ENCODE data around the gene ETV6. TPM values are rescaled to one million over a fixed set of nuclear protein-coding genes. Genes with fewer than 3 reads are reported as not detected.

ETV6 gene
- total RNA-seq, 1 experiment from 2014 or later, result 19.3 TPM

- Mint-ChIP-seq H3K27ac (ENCODE audit: low read depth, unreplicated experiment) (no peak overlapping the region), H3K27me3 (ENCODE audit: insufficient read depth, unreplicated experiment) (no peaks in the 10 kb centered on the region), H3K4me3 (ENCODE audit: unreplicated experiment) (no peak overlapping the region), H3K4me1 (ENCODE audit: insufficient read depth, unreplicated experiment) (peaks cover 27% of the 10 kb centered on the region), H3K36me3 (ENCODE audit: insufficient read depth, unreplicated experiment) (peaks cover 11% of the 10 kb centered on the region), H3K9me3 (ENCODE audit: unreplicated experiment) (no peaks in the 10 kb centered on the region)
- intact Hi-C loops (cut with micrococcal nuclease), result no loop called here
- CTCF ChIA-PET, result no interaction called here
- DNase-seq (ENCODE audit: unreplicated experiment), result no peak
- BruUV-seq (replicated peaks), result no TSS peak
- TF ChIP-seq CTCF (IDR thresholded peaks at IDR 0.05; ENCODE audit: unreplicated experiment), result no peak
- POLR2A ChIA-PET, result interaction anchor here (1.2 to 1.6 kb wide), 2 partner anchors 9 to 38 kb away, joined by 4 read pairs; partner anchors contain the start of gene ETV6
Measured at GRCh38 chr12:11687528-11687927, 38.1 kb downstream of the ETV6 start.

- Mint-ChIP-seq H3K36me3 (ENCODE audit: insufficient read depth, unreplicated experiment) (peaks cover 11% of the 10 kb centered on the region), H3K4me3 (ENCODE audit: unreplicated experiment) (no peak overlapping the region), H3K9me3 (ENCODE audit: unreplicated experiment) (no peaks in the 10 kb centered on the region), H3K4me1 (ENCODE audit: insufficient read depth, unreplicated experiment) (peaks cover 27% of the 10 kb centered on the region), H3K27me3 (ENCODE audit: insufficient read depth, unreplicated experiment) (no peaks in the 10 kb centered on the region), H3K27ac (ENCODE audit: low read depth, unreplicated experiment) (no peak overlapping the region)
- intact Hi-C loops (cut with micrococcal nuclease), result no loop called here
- ChIA-PET CTCF (interaction anchor here (0.7 kb wide), 1 partner anchor 105 kb away, joined by 3 read pairs; no protein-coding TSS in a partner anchor), POLR2A (interaction anchor here (0.6 to 1.6 kb wide), 6 partner anchors 8 to 263 kb away, joined by 3 to 4 read pairs (median 4); partner anchors contain the start of gene ETV6)
- BruUV-seq (replicated peaks), result no TSS peak
- TF ChIP-seq CTCF (IDR thresholded peaks at IDR 0.05; ENCODE audit: unreplicated experiment), result no peak
- DNase-seq (ENCODE audit: unreplicated experiment), result no peak
Measured at GRCh38 chr12:11688379-11688778, 38.9 kb downstream of the ETV6 start.

- no peak for TF ChIP-seq CTCF (IDR thresholded peaks at IDR 0.05; ENCODE audit: unreplicated experiment)
- Mint-ChIP-seq H3K27me3 (ENCODE audit: insufficient read depth, unreplicated experiment) (no peaks in the 10 kb centered on the region), H3K4me3 (ENCODE audit: unreplicated experiment) (no peak overlapping the region), H3K9me3 (ENCODE audit: unreplicated experiment) (no peaks in the 10 kb centered on the region), H3K27ac (ENCODE audit: low read depth, unreplicated experiment) (no peak overlapping the region), H3K4me1 (ENCODE audit: insufficient read depth, unreplicated experiment) (peaks cover 27% of the 10 kb centered on the region), H3K36me3 (ENCODE audit: insufficient read depth, unreplicated experiment) (peaks cover 11% of the 10 kb centered on the region)
- BruUV-seq (replicated peaks), result no TSS peak
- intact Hi-C loops (cut with micrococcal nuclease), result no loop called here
- CTCF ChIA-PET, result interaction anchor here (0.6 to 0.7 kb wide), 2 partner anchors 104 to 107 kb away, joined by 3 to 4 read pairs; no protein-coding TSS in a partner anchor
- peak; percentile 12 for DNase-seq (ENCODE audit: unreplicated experiment)
- POLR2A ChIA-PET, result interaction anchor here (0.6 to 1.6 kb wide), 5 partner anchors 16 to 263 kb away, joined by 3 to 4 read pairs (median 3); partner anchors contain the start of gene ETV6
Measured at GRCh38 chr12:11688831-11689230, 39.4 kb downstream of the ETV6 start.

- POLR2A ChIA-PET, result interaction anchor here (0.7 kb wide), 1 partner anchor 203 kb away, joined by 3 read pairs; no protein-coding TSS in a partner anchor
- Mint-ChIP-seq H3K27me3 (ENCODE audit: insufficient read depth, unreplicated experiment) (no peaks in the 10 kb centered on the region), H3K36me3 (ENCODE audit: insufficient read depth, unreplicated experiment) (peaks cover 11% of the 10 kb centered on the region), H3K9me3 (ENCODE audit: unreplicated experiment) (no peaks in the 10 kb centered on the region), H3K27ac (ENCODE audit: low read depth, unreplicated experiment) (no peak overlapping the region), H3K4me1 (ENCODE audit: insufficient read depth, unreplicated experiment) (peaks cover 26% of the 10 kb centered on the region), H3K4me3 (ENCODE audit: unreplicated experiment) (no peak overlapping the region)
- intact Hi-C loops (cut with micrococcal nuclease), result no loop called here
- CTCF ChIA-PET, result interaction anchor here (0.5 to 1.5 kb wide), 3 partner anchors 11 to 1290 kb away, joined by 3 to 4 read pairs (median 3); no protein-coding TSS in a partner anchor
- DNase-seq (ENCODE audit: unreplicated experiment), result no peak
- TF ChIP-seq CTCF (IDR thresholded peaks at IDR 0.05; ENCODE audit: unreplicated experiment), result no peak
- BruUV-seq (replicated peaks), result no TSS peak
Measured at GRCh38 chr12:11689591-11690186, 40.2 kb downstream of the ETV6 start.

Data from MCF 10A (cell line).